GM12874 (cell line): Measurements from ENCODE around the gene RMDN2.

Experiments
- CTCF ChIP-seq: IDR thresholded peaks from 2 replicates; pipeline ENCODE4 v1.5.1; 2011; ENCODE audit warnings: low read depth, mild to moderate bottlenecking, control low read depth, low read length, moderate library complexity; ENCODE audit not compliant: insufficient read depth

RMDN2 gene

DNA sequence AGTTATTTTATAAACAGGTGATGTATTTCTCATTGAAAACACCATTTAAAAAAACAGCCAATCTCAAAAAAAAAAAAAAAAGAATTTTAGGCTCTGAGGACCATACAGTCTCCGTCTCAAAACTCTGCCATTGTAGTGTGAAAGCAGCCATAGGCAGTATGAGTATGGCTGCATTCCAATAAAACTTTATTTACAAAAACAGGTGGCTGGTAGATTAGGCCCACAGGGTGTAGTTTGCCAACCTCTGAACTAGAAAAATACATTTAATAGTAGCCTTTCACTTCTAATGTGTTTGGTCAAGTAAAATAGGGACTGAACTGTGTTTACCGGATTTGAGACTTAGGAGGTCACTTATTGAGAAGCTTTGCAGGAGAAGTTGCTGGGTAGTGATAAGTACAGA, 19.2 kb downstream of the RMDN2 start:
- no peak for TF ChIP-seq CTCF

DNA sequence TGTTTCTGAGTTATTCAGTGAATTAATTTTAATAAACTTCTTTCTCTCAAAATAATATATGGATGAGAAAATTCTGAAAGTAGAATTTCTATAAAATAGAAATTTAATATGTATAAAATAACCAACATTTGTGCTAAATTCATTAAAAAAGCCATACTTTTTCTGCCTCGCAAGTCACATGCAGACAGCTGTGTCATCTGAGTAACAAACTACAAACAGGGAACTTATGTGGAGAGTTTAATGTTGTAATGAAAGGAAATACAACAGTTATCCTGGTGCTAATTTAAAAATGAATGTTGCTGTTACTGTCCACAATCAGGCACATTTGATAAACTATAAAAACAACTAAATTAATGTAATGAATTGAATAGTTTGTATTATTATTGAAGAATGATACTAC, 22.2 kb downstream of the RMDN2 start:
- no peak for TF ChIP-seq CTCF

DNA sequence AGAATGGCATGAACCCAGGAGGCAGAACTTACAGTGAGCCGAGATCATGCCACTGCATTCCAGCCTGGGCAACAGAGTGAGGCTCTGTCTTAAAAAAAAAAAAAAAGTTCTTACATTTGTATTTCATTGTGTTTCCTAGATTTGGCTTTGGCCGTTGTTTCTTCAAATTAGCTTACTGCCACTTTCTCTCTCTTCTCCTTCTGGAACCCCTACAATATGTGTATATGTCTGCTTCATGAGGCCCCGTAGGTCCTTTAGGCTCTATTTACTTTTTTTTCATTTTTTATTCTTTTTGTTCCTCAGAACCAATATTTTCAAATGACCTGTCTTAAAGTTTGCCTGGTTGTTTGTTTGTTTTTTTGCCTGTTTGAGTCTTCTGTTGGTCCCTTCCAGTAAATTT, 41.2 kb downstream of the RMDN2 start:
- TF ChIP-seq CTCF: no peak

DNA sequence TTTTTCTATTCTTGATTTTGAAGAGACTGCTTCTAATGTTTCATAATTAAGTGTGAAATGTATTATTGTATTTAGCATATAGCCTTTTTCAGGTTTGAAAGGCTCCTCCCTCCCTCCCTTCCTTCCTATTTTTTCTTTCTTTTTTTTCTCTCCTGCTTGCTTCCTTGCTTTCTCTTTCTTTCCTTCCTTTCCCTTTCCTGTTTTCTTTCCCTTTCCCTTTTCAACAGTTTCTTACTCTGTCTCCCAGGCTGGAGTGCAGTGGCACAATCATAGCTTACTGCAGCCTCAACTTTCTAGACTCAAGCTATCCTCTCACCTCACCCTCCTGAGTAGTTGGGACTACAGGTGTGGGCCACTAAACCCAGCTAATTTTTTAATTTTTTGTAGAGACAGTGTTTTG, 44.6 kb downstream of the RMDN2 start:
- no peak for TF ChIP-seq CTCF

DNA sequence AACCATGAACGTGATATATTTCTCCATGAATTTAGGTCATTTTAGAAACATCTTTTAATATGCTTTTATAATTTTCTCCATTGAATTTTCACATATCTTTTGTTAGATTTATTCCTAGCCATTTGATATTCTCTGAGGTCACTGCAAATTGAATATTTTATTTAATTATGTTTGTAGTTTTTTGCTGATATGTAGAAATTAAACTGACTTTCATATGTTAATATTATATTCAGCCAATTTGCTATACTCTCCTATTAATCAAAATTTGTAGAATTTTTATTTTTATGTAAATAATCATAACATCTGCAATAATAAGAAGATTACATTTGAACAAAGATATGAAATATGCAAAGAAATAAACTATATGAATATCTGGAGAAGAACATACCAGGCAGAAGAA, 46.9 kb downstream of the RMDN2 start:
- TF ChIP-seq CTCF: no peak

DNA sequence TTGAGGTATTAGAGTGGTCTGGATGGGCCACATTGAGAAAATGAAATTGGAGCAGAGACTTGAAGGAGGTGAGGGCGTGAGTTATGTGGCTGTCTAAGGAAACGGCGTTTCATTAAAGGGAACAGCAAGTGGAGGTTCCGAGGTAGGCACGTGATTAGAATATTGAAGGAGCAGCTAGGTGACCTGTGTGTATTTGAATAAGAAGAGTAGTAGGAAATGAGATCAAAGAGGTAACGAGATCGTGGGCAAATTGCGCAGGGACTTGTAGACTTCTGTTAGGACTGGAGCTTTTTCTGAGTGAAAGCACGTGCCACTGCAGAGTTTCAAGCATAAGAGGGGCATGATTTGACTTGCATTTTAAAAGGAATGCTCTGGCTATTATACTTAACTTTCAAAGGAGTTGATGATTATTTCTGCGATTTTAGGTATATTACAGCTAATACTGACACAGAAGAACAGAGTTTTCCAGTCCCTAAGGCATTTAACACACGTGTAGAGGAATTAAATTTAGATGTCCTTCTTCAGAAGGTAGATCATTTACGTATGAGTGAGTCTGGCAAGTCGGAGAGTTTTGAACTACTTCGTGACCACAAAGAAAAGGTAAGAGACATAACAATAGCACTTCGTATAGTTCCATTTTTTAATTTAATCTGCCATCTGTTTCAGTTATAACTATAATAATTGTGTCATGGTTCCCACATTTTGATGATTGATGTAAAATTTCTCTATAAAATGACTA, 48.7 kb downstream of the RMDN2 start:
- TF ChIP-seq CTCF: no peak

DNA sequence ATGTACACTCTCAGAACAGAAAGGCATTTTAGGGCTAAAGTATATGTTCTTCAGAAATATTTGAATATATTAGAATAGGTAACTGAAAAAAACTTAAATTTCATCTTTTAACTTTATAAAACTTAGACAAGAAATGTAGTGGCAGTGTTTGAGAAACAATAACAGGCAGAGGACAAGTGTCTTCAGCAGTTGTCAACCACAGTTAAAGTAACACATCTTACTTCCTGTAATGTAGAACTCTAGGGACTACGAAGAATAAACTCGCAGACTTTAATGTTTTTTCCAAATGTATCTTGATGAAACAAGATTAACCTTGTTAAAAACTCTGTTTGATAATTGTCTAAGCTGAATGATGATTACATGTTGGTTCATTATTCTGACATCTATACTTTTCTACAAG, 50.7 kb downstream of the RMDN2 start:
- no peak for TF ChIP-seq CTCF

GRCh38 chr2:37976411-37976810, 51.3 kb downstream of the RMDN2 start:
- TF ChIP-seq CTCF: no peak
